Heart left ventricle (tissue), 13 donors: ENCODE data around the gene TLK1.

Experiments
- CTCF ChIP-seq, 12 donors: fragments of 200-600 bp; sonication (generic) in 4 of 12; IDR thresholded peaks; one replicate each; pipeline versions ENCODE4 v1.5.0 to v1.8.0; 2018 to 2022; ENCODE audit warnings: antibody characterized with exemption in 12 of 12, mild to moderate bottlenecking in 5 of 12
- POLR2A ChIP-seq, 2 donors: fragments of 450-650 bp; IDR thresholded peaks; one replicate each; pipeline ENCODE4 v1.6.1; 2017; ENCODE audit warnings: antibody characterized with exemption in 2 of 2, mild to moderate bottlenecking in 2 of 2, moderate library complexity in 2 of 2
- donor health status: ischemic (EF 13 %, LVEDD 7.1; RV severe dilation, severe dysfunction).
- donor health status: DM: no; HTN: yes; CAD: no.
- donor health status: DM: no; HTN: no; CAD: no.
- donor health status: ischemic (EF 25% LVEDD 6.9; RV normal size, moderate dysfunction).
- donor health status: ischemic (EF 25% LVEDD 5.7; RV mildly dilated, moderate dysfunction).
- donor health status: ischemic (EF 35%, LVEDD 5.7; RV mildly dilated, moderate dysfunction).
- donor health status: nonischemic (EF 11% LVEDD 7.7; RV severe dilation, severe dysfunction).
- donor health status: DM: yes; HTN: yes; CAD: no.
- donor health status: PGD.
- donor health status: ischemic (EF 29% LVEDD 5.4; RV normal size, mild dysfunction).
- donor health status: nonischemic (EF 23%, LVEDD 6.1; RV moderate dilation, normal function).

- no peak for TF ChIP-seq CTCF (IDR thresholded peaks at IDR 0.05)
- TF ChIP-seq POLR2A (IDR thresholded peaks at IDR 0.05): no peak
These were observed 80.1 kb downstream of the TLK1 start for GRCh38 chr2:171080607-171081006.
